GM19035 (cell line): ENCODE measurements around the gene VWA8.
"Not testable (repeated sequence)": the region's sequence is repeated elsewhere in the genome, so short reads cannot be mapped to it uniquely, and the experiment has no call there.

ENCODE experiments used
- ATAC-seq: cut with Tn5 transposase; IDR thresholded peaks from one replicate; pipeline ENCODE4 v1.9.1; 2021; ENCODE audit not compliant: unreplicated experiment

The VWA8 gene

GRCh38 chr13:41969072-41969471 lies 8.2 kb upstream of the VWA8 start:
- ATAC-seq: no peak

- no peak for ATAC-seq
Measured at GRCh38 chr13:41966671-41967070, 5.8 kb upstream of the VWA8 start.

- ATAC-seq: no peak
Measured at GRCh38 chr13:41962994-41963393, 2.1 kb upstream of the VWA8 start.

- no peak for ATAC-seq
Measured at GRCh38 chr13:41961466-41961760, 504 bp upstream of the VWA8 start.

DNA sequence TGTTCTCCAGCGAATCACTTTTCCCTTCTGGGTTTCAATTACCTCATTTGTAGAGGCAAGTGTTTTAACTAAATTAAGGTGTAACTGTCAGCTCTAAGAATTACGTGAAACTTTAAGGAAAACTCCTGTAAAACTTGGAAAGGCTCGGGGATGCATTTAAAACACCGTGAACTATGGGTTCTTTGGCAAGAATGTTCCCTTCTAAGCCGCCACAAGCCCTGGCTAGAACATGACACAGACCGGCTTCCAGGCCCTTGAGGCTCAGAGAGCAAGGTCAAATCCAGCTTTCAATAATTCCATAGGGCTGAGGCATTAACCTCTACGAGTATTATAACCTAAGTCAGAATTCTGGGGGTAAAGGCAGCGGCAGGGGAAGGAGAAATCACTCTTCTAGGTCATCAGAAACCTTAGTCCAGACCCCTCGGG lies 685 bp downstream of the VWA8 start:
- ATAC-seq: peak; percentile 29

GRCh38 chr13:41956272-41956671 lies 4.6 kb downstream of the VWA8 start:
- no peak for ATAC-seq

DNA sequence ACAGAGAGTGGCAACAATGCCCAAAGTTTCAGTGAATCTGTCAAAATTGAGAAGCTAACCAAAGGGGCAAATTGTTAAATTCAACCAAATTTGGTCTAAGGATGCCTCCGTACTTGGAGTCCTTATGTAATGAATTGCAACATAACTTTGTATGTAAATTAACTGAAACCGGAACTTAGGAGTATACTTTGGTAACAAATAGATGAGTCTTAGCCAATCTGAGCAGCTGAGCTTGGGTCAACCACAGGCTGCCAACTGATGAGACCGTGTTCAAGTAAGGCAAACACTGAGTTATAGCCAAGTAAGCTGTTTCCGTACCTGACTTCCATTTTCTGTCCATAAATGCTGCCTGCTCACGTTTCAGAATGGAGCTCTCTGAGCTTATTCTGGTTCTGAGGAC lies 5.3 kb downstream of the VWA8 start:
- ATAC-seq: no peak

DNA sequence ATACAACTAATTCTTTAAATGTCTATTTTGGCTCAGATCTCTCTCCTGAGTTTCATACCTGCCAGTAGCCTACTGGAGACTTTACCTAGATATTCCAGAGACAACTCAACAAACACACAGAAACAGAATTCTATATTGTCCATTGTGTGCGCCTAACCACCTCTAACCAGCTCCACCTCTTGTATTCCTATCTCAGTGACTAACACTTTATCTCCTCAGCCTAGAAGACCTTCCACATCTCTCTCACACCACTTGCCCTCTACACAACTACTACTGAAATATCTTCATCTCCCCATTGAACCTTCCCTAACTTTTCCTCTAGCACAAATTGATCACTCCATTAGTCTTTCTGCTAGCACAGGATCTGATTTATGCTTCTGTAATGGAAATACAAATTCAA lies 6.7 kb downstream of the VWA8 start:
- ATAC-seq: no peak

- no peak for ATAC-seq
Measured at GRCh38 chr13:41952749-41953148, 8.2 kb downstream of the VWA8 start.

- not testable (repeated sequence) for ATAC-seq
Measured at GRCh38 chr13:41949104-41949503, 11.8 kb downstream of the VWA8 start.

DNA sequence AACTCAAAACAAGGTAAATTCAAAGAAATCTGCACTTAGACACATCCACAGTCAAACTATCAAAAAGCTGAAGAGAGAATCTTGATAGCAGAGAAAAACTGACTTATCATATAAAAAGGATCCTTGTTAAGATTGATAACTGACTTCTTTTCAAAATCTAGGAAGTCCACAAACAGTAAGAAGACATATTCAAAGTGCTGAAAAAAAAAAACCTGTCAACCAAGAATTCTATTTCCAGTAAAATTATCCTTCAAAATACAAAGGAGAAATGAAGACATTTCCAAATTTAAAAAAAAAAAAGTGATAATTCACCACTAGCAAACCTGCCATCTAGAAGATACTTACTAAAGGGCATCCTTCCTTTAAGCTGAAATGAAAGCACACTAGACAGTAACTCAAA lies 15.0 kb downstream of the VWA8 start:
- no peak for ATAC-seq

DNA sequence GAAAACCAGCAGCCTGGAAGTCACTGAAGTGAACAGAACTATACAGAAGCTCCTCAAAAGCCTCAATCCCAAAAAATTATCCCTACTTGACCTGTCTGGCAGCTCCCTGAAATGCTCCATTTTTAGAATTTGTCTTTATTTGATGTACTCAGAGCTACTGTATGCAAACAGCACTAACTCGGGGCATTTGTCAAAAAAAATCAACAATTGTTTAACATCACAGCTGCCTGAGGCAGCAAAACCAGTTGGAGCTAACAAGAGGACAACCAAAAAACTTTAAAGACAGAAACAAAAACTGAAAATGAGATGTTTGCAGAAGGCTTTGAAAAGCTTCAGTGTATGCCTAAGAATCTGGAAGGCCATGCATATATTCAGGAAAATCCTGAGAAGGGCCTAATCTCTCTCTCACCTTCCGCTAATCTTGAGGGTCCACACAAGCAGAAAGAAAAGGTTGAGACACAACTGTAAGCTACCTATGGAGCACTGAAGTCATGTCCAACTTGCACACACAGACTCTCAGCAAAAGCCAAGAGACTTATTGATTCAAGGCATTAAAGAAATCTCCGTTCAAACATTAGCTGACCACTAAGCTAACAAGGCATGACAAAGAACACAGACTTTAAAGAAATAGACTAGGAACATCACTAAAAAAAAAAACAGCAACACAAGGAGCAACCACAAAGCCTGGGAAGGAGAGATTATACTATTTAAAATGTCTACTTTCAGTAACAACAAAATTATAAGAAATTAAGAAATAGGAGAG lies 16.1 kb downstream of the VWA8 start:
- no peak for ATAC-seq

DNA sequence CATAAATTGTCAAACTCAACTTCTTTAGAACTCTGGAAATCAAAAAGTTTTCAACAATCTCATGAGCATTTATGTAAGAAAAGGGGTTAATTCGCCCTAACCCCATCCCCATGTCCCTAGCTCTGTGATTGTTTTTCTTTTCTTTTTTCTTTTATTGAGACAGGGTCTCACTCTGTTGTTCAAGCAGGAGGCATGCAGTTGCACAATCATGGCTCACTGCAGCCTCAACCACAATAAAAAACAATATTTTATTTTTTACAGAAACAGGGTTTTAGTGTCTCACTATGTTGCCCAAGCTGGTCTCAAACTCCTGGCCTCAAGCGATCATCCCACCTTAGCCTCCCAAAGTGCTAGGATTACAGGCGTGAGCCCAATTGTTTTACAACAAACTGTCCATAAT lies 16.7 kb downstream of the VWA8 start:
- no peak for ATAC-seq

DNA sequence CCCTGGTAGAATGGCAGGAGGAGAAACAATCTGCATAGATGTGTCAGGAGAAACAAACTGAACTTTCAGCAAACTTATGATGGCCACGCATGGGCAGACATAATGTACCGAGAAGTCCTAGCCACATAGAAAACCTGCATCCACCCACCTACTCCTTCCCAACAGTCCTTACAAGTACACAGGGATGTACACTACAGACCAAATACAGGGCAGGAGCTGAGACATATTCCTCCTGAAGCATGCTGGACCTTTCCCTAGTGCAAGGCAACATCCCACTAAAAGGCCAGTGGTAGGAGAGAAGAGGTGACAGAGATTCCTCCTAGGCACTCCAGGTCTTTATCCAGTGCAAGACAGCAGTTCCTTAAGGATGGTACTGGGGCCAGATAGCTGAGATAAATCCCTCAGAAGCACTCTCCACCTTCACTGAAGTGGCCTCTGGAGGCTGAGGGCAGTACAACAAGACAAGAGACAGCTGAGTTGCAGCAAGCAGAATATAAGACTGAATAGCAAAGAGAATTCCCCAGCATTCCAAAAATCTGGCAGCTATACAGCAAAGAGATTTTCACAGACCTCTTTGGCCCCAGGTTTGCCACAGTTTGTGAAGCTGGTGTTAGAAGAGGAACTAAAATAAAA lies 18.3 kb downstream of the VWA8 start:
- ATAC-seq: no peak

GRCh38 chr13:41941174-41941573 lies 19.7 kb downstream of the VWA8 start:
- no peak for ATAC-seq

DNA sequence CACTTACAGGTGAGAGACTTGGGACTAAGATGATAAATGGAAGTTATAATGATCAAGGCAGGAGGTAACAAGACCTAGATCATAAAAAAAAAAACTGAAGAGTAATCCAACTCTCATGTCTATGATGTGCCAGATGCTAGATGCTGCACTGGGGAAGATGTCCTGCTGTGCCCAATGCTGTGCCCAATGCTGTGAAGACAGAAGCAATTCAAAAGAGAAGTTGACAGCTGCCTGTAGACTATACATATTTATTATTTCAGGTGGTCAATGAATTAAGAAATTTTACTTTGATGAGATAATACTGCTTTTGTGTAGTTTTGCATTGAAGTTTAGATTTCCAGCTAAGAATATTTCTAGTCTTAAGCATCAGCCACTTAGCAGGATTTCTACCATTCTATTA lies 21.5 kb downstream of the VWA8 start:
- ATAC-seq: no peak

GRCh38 chr13:41938918-41939317 lies 22.0 kb downstream of the VWA8 start:
- ATAC-seq: no peak

GRCh38 chr13:41937388-41937787 lies 23.5 kb downstream of the VWA8 start:
- ATAC-seq: no peak

GRCh38 chr13:41935501-41935900 lies 25.4 kb downstream of the VWA8 start:
- ATAC-seq: no peak

DNA sequence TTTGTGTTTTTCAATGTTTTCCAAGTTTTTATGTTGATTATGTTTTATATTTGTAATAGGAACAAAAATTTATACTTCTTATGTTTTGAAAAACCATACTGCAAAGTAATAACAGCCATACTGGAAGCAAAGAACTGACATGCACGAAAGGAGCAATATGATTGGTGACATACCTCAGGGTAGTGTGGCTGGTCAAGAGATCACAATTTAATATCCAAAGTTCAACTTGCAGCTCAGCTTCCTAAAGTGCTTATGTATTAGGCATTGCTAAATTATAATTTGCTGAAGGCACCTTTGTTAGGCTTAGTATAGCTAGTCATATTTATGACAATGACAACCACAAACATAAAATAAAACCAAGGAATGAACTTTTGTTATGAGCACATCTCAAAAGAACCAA lies 25.9 kb downstream of the VWA8 start:
- no peak for ATAC-seq

DNA sequence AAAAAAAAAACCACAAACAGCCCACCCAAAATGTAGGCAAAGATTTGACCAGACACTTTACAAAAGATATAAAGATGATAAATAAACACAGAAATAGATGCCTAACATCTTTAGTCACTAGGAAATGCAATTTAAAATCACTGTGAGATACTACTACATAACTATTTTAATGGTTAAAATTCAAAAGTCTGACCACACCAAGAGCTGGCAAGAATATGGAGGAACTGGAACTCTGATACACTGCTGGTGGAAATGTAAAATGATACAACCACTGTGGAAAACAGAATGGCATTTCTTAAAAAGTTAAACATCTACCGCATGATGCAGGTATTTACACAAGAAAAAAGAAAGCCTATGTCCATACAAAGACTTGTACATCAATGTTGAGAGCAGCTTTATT lies 26.8 kb downstream of the VWA8 start:
- no peak for ATAC-seq

- no peak for ATAC-seq
Measured at GRCh38 chr13:41931337-41931736, 29.6 kb downstream of the VWA8 start.

DNA sequence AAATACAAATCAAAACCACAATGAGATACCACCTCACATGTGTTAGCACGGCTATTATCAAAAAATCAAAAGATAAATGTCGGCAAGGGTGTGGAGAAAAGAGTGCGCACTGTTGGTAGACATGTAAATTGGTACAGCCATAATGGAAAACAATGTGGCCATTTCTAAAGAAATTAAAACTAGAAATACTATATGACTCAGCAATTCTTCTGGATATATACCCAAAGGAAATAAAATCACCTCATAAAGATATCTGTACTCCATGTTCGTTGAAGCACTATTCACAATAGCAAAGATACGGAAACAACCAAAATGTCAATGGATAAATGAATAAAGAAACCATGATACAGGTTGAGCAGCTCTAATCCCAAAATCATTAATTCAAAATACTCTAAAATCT lies 30.8 kb downstream of the VWA8 start:
- ATAC-seq: no peak
